HFFc6 (cell line): ENCODE data around the gene RPH3AL. TPM values are rescaled to one million over a fixed set of nuclear protein-coding genes. Genes with fewer than 3 reads are reported as not detected.
A peak's percentile ranks its signal among the peaks of the same experiment; 100 is the strongest.

Experiments
- DNase-seq: peaks from one replicate; pipeline ENCODE4 v3.0.0-alpha.2; 2018
- H3K27ac Mint-ChIP-seq: 2 replicates; pipeline ENCODE4 v1.8.0; 2020; ENCODE audit warnings: mild to moderate bottlenecking, mixed read lengths
- H3K27me3 Mint-ChIP-seq: 2 replicates; pipeline ENCODE4 v1.8.0; 2021; ENCODE audit warnings: mild to moderate bottlenecking, moderate library complexity, mixed read lengths; ENCODE audit not compliant: insufficient read depth
- H3K36me3 Mint-ChIP-seq: 2 replicates; pipeline ENCODE4 v1.8.0; 2021; ENCODE audit warnings: low read depth, mixed read lengths
- H3K4me1 Mint-ChIP-seq: 2 replicates; pipeline ENCODE4 v1.8.0; 2020; ENCODE audit warnings: low read depth, mixed read lengths
- H3K4me3 Mint-ChIP-seq: 2 replicates; pipeline ENCODE4 v1.8.0; 2020; ENCODE audit warnings: mild to moderate bottlenecking, moderate library complexity, mixed read lengths
- H3K9me3 Mint-ChIP-seq: 2 replicates; pipeline ENCODE4 v1.8.0; 2020; ENCODE audit warnings: mild to moderate bottlenecking, mixed read lengths
- CTCF ChIP-seq: fragments of 200-600 bp; sonication (generic); IDR thresholded peaks from 2 replicates; pipeline ENCODE4 v1.5.0; 2021; ENCODE audit warnings: antibody characterized with exemption, mild to moderate bottlenecking
- total RNA-seq, 6 experiments: library from RNA; stranded (reverse); fragmentation: NEBNext Ultra II Directional; extraction: Animal tissue kit (Norgen Biotek cat#: 25700); gene quantifications; 2 replicates in 1 of 6; 3 replicates in 5 of 6; pipeline ENCODE4 v1.2.3, GENCODE V29; 2021

The RPH3AL gene
- total RNA-seq, 6 experiments from 2014 or later: 1.4 to 2.4 (median 2.0) TPM

- H3K27ac Mint-ChIP-seq: no peak overlapping the region
- no peak for DNase-seq
- no peak overlapping the region for H3K4me3 Mint-ChIP-seq
- H3K27me3 Mint-ChIP-seq: peaks cover 13% of the 10 kb centered on the region
- 0 out of 2 replicates have a peak, but pooled peaks have one; percentile 12 for TF ChIP-seq CTCF
- H3K4me1 Mint-ChIP-seq: peaks cover 6% of the 10 kb centered on the region
- no peaks in the 10 kb centered on the region for H3K9me3 Mint-ChIP-seq
- H3K36me3 Mint-ChIP-seq: no peaks in the 10 kb centered on the region
Measured at GRCh38 chr17:233473-233941, 119.1 kb downstream of the RPH3AL start.

GRCh38 chr17:231966-232807 is 120.4 kb downstream of the RPH3AL start:
- Mint-ChIP-seq H3K36me3 (no peaks in the 10 kb centered on the region), H3K4me3 (no peak overlapping the region), H3K27me3 (peaks cover 17% of the 10 kb centered on the region), H3K4me1 (peaks cover 6% of the 10 kb centered on the region), H3K9me3 (no peaks in the 10 kb centered on the region), H3K27ac (no peak overlapping the region)
- no peak for TF ChIP-seq CTCF
- DNase-seq: no peak

- Mint-ChIP-seq H3K27ac (no peak overlapping the region), H3K4me1 (peaks cover 6% of the 10 kb centered on the region), H3K27me3 (peaks cover 19% of the 10 kb centered on the region), H3K4me3 (no peak overlapping the region), H3K9me3 (no peaks in the 10 kb centered on the region), H3K36me3 (no peaks in the 10 kb centered on the region)
- DNase-seq: no peak
- TF ChIP-seq CTCF: no peak
Measured at GRCh38 chr17:231191-231965, 121.2 kb downstream of the RPH3AL start.

GRCh38 chr17:230395-230770 is 122.2 kb downstream of the RPH3AL start:
- Mint-ChIP-seq H3K9me3 (no peaks in the 10 kb centered on the region), H3K27me3 (peaks cover 24% of the 10 kb centered on the region), H3K27ac (no peak overlapping the region), H3K4me3 (no peak overlapping the region), H3K4me1 (peaks cover 6% of the 10 kb centered on the region), H3K36me3 (no peaks in the 10 kb centered on the region)
- TF ChIP-seq CTCF: no peak
- no peak for DNase-seq

- Mint-ChIP-seq H3K4me1 (peaks cover 6% of the 10 kb centered on the region), H3K4me3 (no peak overlapping the region), H3K27me3 (peaks cover 24% of the 10 kb centered on the region), H3K36me3 (no peaks in the 10 kb centered on the region), H3K27ac (no peak overlapping the region), H3K9me3 (no peaks in the 10 kb centered on the region)
- TF ChIP-seq CTCF: no peak
- DNase-seq: no peak
Measured at GRCh38 chr17:229709-230394, 122.8 kb downstream of the RPH3AL start.
